SK-N-SH (cell line): ENCODE measurements around the gene IQCK. TPM values are rescaled to one million over a fixed set of nuclear protein-coding genes. Genes with fewer than 3 reads are reported as not detected.

ENCODE experiments used
- CTCF ChIA-PET: fragments of 300-600, 350-600 bp; formaldehyde crosslinking; extraction: SDS; loops from one replicate; lab custom pipeline; 2021; lab: Yijun Ruan, JAX
- POLR2A ChIA-PET: fragments of 350-600 bp; sonication (Branson Sonifier 250); formaldehyde crosslinking; extraction: SDS; loops from one replicate; lab custom pipeline; 2020; ENCODE audit warnings: antibody characterized with exemption, inconsistent platforms; lab: Yijun Ruan, JAX
- DNase-seq: peaks from one replicate; pipeline ENCODE4 v3.0.0; 2012
- H2AFZ ChIP-seq: fragments of 200-600 bp; sonication (generic); 2 replicates; pipeline ENCODE4 v1.8.1; 2016; ENCODE audit warnings: antibody characterized with exemption, mild to moderate bottlenecking, low read depth
- H3F3A ChIP-seq: fragments of 200-600 bp; sonication (generic); replicated peaks from 2 replicates; pipeline ENCODE3; 2016; ENCODE audit warnings: antibody characterized with exemption, mild to moderate bottlenecking; ENCODE audit not compliant: insufficient read depth
- H3K27ac ChIP-seq, 2 experiments: fragments of 200-500 bp in 1 of 2; fragments of 200-600 bp in 1 of 2; sonication (Bioruptor generic) in 1 of 2; sonication (generic), shearing (Covaris generic) in 1 of 2; 2 replicates each; pipeline versions ENCODE4 v1.5.1 to v1.6.1; 2014 to 2016; ENCODE audit warnings: low read depth in 2 of 2, inconsistent platforms in 1 of 2, low read length in 1 of 2, mild to moderate bottlenecking in 1 of 2, mixed read lengths in 1 of 2
- H3K27me3 ChIP-seq: fragments of 200-600 bp; sonication (generic), shearing (Covaris generic); 2 replicates; pipeline ENCODE4 v1.6.1; 2016; ENCODE audit warnings: mixed run types; ENCODE audit not compliant: insufficient read depth
- H3K36me3 ChIP-seq, 2 experiments: fragments of 200-500 bp in 1 of 2; fragments of 200-600 bp in 1 of 2; sonication (Bioruptor generic) in 1 of 2; sonication (generic) in 1 of 2; replicated peaks in 1 of 2; 2 replicates each; pipeline versions ENCODE3 to v1.5.1; 2014 to 2016; ENCODE audit warnings: low read length in 1 of 2, mild to moderate bottlenecking in 1 of 2; ENCODE audit not compliant: insufficient read depth in 2 of 2, control insufficient read depth in 1 of 2
- H3K4me1 ChIP-seq, 2 experiments: fragments of 200-500 bp in 1 of 2; fragments of 200-600 bp in 1 of 2; sonication (Bioruptor generic) in 1 of 2; sonication (generic), shearing (Covaris generic) in 1 of 2; 2 replicates each; pipeline versions ENCODE4 v1.5.1 to v1.6.1; 2014 to 2016; ENCODE audit warnings: low read depth in 1 of 2, low read length in 1 of 2, mixed run types in 1 of 2; ENCODE audit not compliant: insufficient read depth in 2 of 2, control insufficient read depth in 1 of 2
- H3K4me2 ChIP-seq: fragments of 200-600 bp; sonication (generic), shearing (Covaris generic); 2 replicates; pipeline ENCODE4 v1.6.1; 2017; ENCODE audit warnings: mixed run types
- H3K4me3 ChIP-seq, 2 experiments: fragments of 200-500 bp in 1 of 2; fragments of 200-600 bp in 1 of 2; sonication (Bioruptor generic) in 1 of 2; sonication (generic), shearing (Covaris generic) in 1 of 2; 2 replicates each; pipeline versions ENCODE4 v1.5.1 to v1.8.1; 2014 to 2016; ENCODE audit warnings: low read depth in 2 of 2, inconsistent platforms in 1 of 2, low read length in 1 of 2, mild to moderate bottlenecking in 1 of 2, mixed read lengths in 1 of 2, moderate library complexity in 1 of 2
- H3K79me2 ChIP-seq: fragments of 200-600 bp; sonication (generic); 2 replicates; pipeline ENCODE4 v1.8.1; 2017; ENCODE audit warnings: mild to moderate bottlenecking; ENCODE audit not compliant: insufficient read depth
- H3K9ac ChIP-seq: fragments of 200-600 bp; sonication (generic); 2 replicates; pipeline ENCODE4 v1.6.1; 2017; ENCODE audit warnings: mixed run types
- H3K9me2 ChIP-seq: fragments of 200-600 bp; sonication (generic); 2 replicates; pipeline ENCODE4 v1.6.1; 2017; ENCODE audit warnings: mixed run types
- H3K9me3 ChIP-seq: fragments of 200-600 bp; sonication (generic); 2 replicates; pipeline ENCODE4 v1.6.1; 2017; ENCODE audit warnings: mixed run types, mild to moderate bottlenecking, moderate library complexity
- H4K20me1 ChIP-seq: fragments of 200-600 bp; sonication (generic); 2 replicates; pipeline ENCODE4 v1.6.1; 2017; ENCODE audit warnings: mild to moderate bottlenecking, mixed run types; ENCODE audit not compliant: insufficient read depth
- ELF1 ChIP-seq: IDR thresholded peaks from 2 replicates; pipeline ENCODE4 v1.4.0; 2012
- EZH2phosphoT487 ChIP-seq: fragments of 200-600 bp; sonication (generic); IDR thresholded peaks from 2 replicates; pipeline ENCODE4 v1.6.1; 2017; ENCODE audit warnings: low read depth, mixed run types, mild to moderate bottlenecking, antibody characterized with exemption, moderate library complexity, borderline replicate concordance
- FOXM1 ChIP-seq: IDR thresholded peaks from 2 replicates; pipeline ENCODE4 v1.4.0; 2012; ENCODE audit warnings: low read depth, mild to moderate bottlenecking
- GATA2 ChIP-seq: sonication (generic); formaldehyde crosslinking; IDR thresholded peaks from 2 replicates; pipeline ENCODE4 v1.5.0; 2020; ENCODE audit warnings: mild to moderate bottlenecking, missing genetic modification reagents
- MXI1 ChIP-seq: IDR thresholded peaks from 2 replicates; pipeline ENCODE4 v1.6.1; 2012; ENCODE audit warnings: mild to moderate bottlenecking, low read depth, low read length, improper control_type of control experiment
- NFIC ChIP-seq: IDR thresholded peaks from 2 replicates; pipeline ENCODE4 v1.4.0; 2012; ENCODE audit warnings: borderline replicate concordance
- RAD21 ChIP-seq: IDR thresholded peaks from 2 replicates; pipeline ENCODE4 v1.6.1; 2012; ENCODE audit warnings: mild to moderate bottlenecking, low read length
- SIN3A ChIP-seq: IDR thresholded peaks from 2 replicates; pipeline ENCODE4 v1.6.1; 2012; ENCODE audit warnings: low read depth, mild to moderate bottlenecking, low read length, moderate library complexity, borderline replicate concordance
- SMC3 ChIP-seq: IDR thresholded peaks from 2 replicates; pipeline ENCODE4 v1.6.1; 2012; ENCODE audit warnings: low read depth, low read length, improper control_type of control experiment
- TAF1 ChIP-seq: IDR thresholded peaks from 2 replicates; pipeline ENCODE4 v1.6.1; 2012; ENCODE audit warnings: low read depth, mild to moderate bottlenecking, low read length, moderate library complexity, borderline replicate concordance
- TCF12 ChIP-seq: IDR thresholded peaks from 2 replicates; pipeline ENCODE4 v1.4.0; 2012
- USF2 ChIP-seq: fragments of 150-350 bp; IDR thresholded peaks from 2 replicates; pipeline ENCODE4 v1.6.1; 2017; ENCODE audit warnings: antibody characterized with exemption, low read length, low read depth, borderline replicate concordance
- YY1 ChIP-seq: IDR thresholded peaks from 2 replicates; pipeline ENCODE4 v1.4.0; 2012; ENCODE audit warnings: low read depth, mild to moderate bottlenecking
- WGBS: methylation state at CpG from one replicate; pipeline ENCODE4 v1.1.6; 2017; ENCODE audit warnings: low lambda C conversion rate; 5-methylcytosine and 5-hydroxymethylcytosine counted together
- polyA plus RNA-seq, 3 experiments: library from polyadenylated mRNA; depleted of rRNA; stranded (reverse); fragments of >200 nt; gene quantifications; 2 replicates each; pipeline ENCODE4 v1.2.3, GENCODE V29; 2012
- TF ChIP-seq, protein P1 (sequence below): IDR thresholded peaks from 2 replicates; pipeline ENCODE4 v1.4.0; 2012; ENCODE audit warnings: low read depth
- TF ChIP-seq, protein P2 (sequence below): IDR thresholded peaks from 2 replicates; pipeline ENCODE4 v1.6.1; 2012; ENCODE audit warnings: mild to moderate bottlenecking, low read depth, low read length, moderate library complexity
- TF ChIP-seq, protein P3 (sequence below): fragments of 150-350 bp; IDR thresholded peaks from 2 replicates; pipeline ENCODE4 v1.6.1; 2016; ENCODE audit warnings: mild to moderate bottlenecking, low read depth, low read length

Gene IQCK
- polyA plus RNA-seq, 1 of the 3 experiments (the other 2 are of a cell fraction), result 7.3 TPM

- no peaks in the 10 kb centered on the region for H4K20me1 ChIP-seq
- WGBS, result 93% methylated on average over 11 of the region's 11 CpGs
- no peak overlapping the region for H3K27ac ChIP-seq
- H3K9me2 ChIP-seq, result no peaks in the 10 kb centered on the region
- H2AFZ ChIP-seq, result no peak overlapping the region
- no peaks in the 10 kb centered on the region for H3K36me3 ChIP-seq
- no peaks in the 10 kb centered on the region for H3K9me3 ChIP-seq
- H3K9ac ChIP-seq, result no peak overlapping the region
- ChIA-PET POLR2A (no interaction called here), CTCF (interaction anchor here (1.0 to 1.2 kb wide), 2 partner anchors 14 to 159 kb away, joined by 3 read pairs; no protein-coding TSS in a partner anchor)
- no peak overlapping the region for H3K4me3 ChIP-seq
- no peaks in the 10 kb centered on the region for H3F3A ChIP-seq
- H3K27me3 ChIP-seq, result no peaks in the 10 kb centered on the region
- DNase-seq, result no peak
- no peaks in the 10 kb centered on the region; a peak in 1 of 4 replicates for H3K4me1 ChIP-seq
- no peak overlapping the region for H3K4me2 ChIP-seq
- no peaks in the 10 kb centered on the region for H3K79me2 ChIP-seq
- TF ChIP-seq, protein P1, sequence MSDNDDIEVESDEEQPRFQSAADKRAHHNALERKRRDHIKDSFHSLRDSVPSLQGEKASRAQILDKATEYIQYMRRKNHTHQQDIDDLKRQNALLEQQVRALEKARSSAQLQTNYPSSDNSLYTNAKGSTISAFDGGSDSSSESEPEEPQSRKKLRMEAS, result no peak
- TF ChIP-seq FOXM1 (no peak), MXI1 (no peak), NFIC (no peak), GATA2 (CRISPR knock-in tag) (no peak)
- TF ChIP-seq, protein P2, sequence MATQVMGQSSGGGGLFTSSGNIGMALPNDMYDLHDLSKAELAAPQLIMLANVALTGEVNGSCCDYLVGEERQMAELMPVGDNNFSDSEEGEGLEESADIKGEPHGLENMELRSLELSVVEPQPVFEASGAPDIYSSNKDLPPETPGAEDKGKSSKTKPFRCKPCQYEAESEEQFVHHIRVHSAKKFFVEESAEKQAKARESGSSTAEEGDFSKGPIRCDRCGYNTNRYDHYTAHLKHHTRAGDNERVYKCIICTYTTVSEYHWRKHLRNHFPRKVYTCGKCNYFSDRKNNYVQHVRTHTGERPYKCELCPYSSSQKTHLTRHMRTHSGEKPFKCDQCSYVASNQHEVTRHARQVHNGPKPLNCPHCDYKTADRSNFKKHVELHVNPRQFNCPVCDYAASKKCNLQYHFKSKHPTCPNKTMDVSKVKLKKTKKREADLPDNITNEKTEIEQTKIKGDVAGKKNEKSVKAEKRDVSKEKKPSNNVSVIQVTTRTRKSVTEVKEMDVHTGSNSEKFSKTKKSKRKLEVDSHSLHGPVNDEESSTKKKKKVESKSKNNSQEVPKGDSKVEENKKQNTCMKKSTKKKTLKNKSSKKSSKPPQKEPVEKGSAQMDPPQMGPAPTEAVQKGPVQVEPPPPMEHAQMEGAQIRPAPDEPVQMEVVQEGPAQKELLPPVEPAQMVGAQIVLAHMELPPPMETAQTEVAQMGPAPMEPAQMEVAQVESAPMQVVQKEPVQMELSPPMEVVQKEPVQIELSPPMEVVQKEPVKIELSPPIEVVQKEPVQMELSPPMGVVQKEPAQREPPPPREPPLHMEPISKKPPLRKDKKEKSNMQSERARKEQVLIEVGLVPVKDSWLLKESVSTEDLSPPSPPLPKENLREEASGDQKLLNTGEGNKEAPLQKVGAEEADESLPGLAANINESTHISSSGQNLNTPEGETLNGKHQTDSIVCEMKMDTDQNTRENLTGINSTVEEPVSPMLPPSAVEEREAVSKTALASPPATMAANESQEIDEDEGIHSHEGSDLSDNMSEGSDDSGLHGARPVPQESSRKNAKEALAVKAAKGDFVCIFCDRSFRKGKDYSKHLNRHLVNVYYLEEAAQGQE, result no peak
These were observed 132.2 kb downstream of the IQCK start for GRCh38 chr16:19850131-19850817.

DNA sequence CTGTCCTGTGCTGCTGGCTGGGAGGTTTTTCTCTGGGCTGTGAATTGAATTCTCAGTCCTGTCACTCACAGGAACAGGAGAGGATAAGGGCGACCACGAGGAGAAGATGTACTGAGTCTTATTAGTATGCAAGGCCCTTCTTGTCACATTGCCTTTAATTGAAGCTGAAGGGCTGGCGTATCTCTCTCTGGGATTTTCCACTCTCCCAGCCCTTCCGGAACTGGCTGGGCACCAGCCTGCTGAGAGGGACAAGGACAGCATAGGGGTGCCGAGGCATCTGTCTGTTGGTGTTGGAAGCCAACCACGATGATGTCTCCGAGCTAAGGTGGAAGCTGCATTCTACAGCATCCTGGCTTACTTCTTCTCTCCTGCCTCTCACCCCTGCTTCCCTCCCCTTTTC lies 133.4 kb downstream of the IQCK start:
- Histone ChIP-seq H3K27me3 (no peaks in the 10 kb centered on the region), H3K4me1 (no peaks in the 10 kb centered on the region; a peak in 1 of 4 replicates), H3K4me3 (no peak overlapping the region), H3K79me2 (no peaks in the 10 kb centered on the region), H3K9ac (no peak overlapping the region), H3K36me3 (no peaks in the 10 kb centered on the region), H3K4me2 (no peak overlapping the region), H2AFZ (no peak overlapping the region), H3K27ac (no peak overlapping the region), H3K9me3 (no peaks in the 10 kb centered on the region), H3F3A (no peaks in the 10 kb centered on the region), H4K20me1 (no peaks in the 10 kb centered on the region), H3K9me2 (no peaks in the 10 kb centered on the region)
- CTCF ChIA-PET, result interaction anchor here (0.7 kb wide), 1 partner anchor 21 kb away, joined by 3 read pairs; no protein-coding TSS in a partner anchor
- WGBS, result 89% methylated on average over 7 of the region's 7 CpGs
- POLR2A ChIA-PET, result interaction anchor here (0.7 to 1.0 kb wide), 2 partner anchors 26 to 156 kb away, joined by 3 read pairs; no protein-coding TSS in a partner anchor
- DNase-seq, result no peak
- TF ChIP-seq EZH2phosphoT487, result no peak
- TF ChIP-seq TAF1, result no peak
- TF ChIP-seq TCF12, result no peak
- TF ChIP-seq RAD21, result no peak
- TF ChIP-seq SMC3, result no peak
- TF ChIP-seq, protein P1, result no peak
- TF ChIP-seq ELF1, result no peak
- TF ChIP-seq USF2, result no peak
- TF ChIP-seq YY1, result no peak
- TF ChIP-seq, protein P3, sequence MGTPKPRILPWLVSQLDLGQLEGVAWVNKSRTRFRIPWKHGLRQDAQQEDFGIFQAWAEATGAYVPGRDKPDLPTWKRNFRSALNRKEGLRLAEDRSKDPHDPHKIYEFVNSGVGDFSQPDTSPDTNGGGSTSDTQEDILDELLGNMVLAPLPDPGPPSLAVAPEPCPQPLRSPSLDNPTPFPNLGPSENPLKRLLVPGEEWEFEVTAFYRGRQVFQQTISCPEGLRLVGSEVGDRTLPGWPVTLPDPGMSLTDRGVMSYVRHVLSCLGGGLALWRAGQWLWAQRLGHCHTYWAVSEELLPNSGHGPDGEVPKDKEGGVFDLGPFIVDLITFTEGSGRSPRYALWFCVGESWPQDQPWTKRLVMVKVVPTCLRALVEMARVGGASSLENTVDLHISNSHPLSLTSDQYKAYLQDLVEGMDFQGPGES, result no peak
- TF ChIP-seq SIN3A, result no peak
- TF ChIP-seq FOXM1, result no peak
